Measurements from ENCODE around the gene MORN1. TPM values are rescaled to one million over a fixed set of nuclear protein-coding genes. Genes with fewer than 3 reads are reported as not detected.

MORN1 gene
- polyA plus RNA-seq, 1 experiment, result 3.7 TPM

DNA sequence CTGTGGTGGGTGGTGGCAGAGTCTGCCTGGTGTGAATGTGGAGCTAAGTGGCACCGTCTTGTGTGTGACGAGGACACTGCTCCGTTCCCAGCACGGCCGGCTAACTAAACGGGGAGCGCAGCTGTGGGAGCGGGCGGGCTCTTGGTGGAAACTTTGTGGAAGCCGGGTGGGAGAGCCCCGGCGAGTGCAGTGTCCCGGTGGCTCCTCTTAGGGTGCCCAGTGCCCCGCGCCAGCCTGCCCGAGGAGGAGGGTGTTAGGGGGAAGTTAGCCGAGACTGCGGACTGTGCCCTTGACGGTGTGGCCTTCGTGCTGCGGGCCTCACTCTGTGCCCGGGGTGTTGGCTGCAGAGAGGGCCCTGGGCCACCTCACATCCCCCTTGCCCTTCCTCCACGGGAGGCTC, 11.1 kb upstream of the MORN1 start:
- H3K27me3 ChIP-seq (ENCODE audit: control insufficient read depth, insufficient read depth, low read length), result no peaks in the 10 kb centered on the region
- CTCF ChIA-PET, result no interaction called here
- TF ChIP-seq, protein P1, sequence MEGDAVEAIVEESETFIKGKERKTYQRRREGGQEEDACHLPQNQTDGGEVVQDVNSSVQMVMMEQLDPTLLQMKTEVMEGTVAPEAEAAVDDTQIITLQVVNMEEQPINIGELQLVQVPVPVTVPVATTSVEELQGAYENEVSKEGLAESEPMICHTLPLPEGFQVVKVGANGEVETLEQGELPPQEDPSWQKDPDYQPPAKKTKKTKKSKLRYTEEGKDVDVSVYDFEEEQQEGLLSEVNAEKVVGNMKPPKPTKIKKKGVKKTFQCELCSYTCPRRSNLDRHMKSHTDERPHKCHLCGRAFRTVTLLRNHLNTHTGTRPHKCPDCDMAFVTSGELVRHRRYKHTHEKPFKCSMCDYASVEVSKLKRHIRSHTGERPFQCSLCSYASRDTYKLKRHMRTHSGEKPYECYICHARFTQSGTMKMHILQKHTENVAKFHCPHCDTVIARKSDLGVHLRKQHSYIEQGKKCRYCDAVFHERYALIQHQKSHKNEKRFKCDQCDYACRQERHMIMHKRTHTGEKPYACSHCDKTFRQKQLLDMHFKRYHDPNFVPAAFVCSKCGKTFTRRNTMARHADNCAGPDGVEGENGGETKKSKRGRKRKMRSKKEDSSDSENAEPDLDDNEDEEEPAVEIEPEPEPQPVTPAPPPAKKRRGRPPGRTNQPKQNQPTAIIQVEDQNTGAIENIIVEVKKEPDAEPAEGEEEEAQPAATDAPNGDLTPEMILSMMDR (IDR thresholded peaks at IDR 0.05; ENCODE audit: insufficient read depth, low read depth, low read length), result no peak
- POLR2A ChIA-PET, result no interaction called here
- DNase-seq (ENCODE audit: low read depth), result no peak
- H3K36me3 ChIP-seq (ENCODE audit: control insufficient read depth, insufficient read depth, low read length), result peaks cover 44% of the 10 kb centered on the region
- H3K4me3 ChIP-seq (ENCODE audit: low read depth, low read length), result no peak overlapping the region

DNA sequence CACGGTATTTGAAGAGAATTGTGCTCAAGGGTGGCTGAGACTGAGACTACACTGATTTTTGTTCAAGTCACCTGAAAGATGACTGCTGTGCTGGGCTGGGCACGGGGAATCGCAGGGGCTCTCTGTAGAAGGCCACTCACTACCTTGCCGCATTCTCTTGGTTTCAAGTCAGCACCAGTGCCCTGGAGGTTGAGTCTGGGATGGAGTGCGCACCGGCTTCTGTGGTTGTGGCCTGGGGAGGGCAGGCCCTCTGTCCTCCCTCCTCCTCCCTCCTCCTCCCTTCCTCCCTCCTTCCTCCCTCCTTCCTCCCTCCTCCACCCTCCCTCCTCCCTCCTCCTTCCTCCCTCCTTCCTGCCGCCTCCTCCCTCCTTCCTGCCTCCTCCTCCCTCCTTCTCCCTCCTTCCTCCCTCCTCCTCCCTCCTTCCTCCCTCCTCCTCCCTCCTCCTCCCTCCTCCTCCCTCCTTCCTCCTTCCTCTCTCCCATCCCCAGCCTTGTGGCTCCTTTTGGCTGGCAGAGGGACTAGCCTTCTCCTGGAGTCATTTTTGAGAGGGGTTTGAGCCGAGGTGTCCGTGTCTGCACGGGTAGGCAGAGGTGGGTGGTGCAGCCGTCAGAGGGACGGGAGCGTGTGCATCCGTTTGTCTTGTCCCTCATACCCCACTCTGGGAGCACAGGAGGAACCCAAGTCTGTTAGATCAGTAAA, 9.7 kb upstream of the MORN1 start:
- TF ChIP-seq, protein P1 (IDR thresholded peaks at IDR 0.05; ENCODE audit: insufficient read depth, low read depth, low read length), result no peak
- no peaks in the 10 kb centered on the region for H3K27me3 ChIP-seq (ENCODE audit: control insufficient read depth, insufficient read depth, low read length)
- no peak overlapping the region for H3K4me3 ChIP-seq (ENCODE audit: low read depth, low read length)
- POLR2A ChIA-PET, result no interaction called here
- peaks cover 46% of the 10 kb centered on the region for H3K36me3 ChIP-seq (ENCODE audit: control insufficient read depth, insufficient read depth, low read length)
- CTCF ChIA-PET, result no interaction called here
- DNase-seq (ENCODE audit: low read depth), result no peak

DNA sequence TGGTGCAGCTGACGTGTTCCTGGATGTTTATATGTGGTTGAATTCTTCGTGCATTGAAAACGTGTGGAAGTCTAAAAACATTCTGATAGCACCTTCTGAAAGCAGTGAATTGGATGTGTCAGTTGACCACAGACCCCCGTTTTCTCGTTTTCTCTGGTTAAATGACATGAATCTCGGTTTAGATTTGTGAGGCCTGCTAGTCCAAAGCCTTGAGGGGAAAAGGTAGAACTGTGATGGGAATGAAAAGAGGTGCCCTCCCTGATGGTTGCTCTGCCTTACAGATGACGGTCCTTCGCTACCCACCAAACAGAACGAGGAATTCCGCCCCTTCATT, 9.2 kb upstream of the MORN1 start:
- Histone ChIP-seq H3K4me3 (ENCODE audit: low read depth, low read length) (no peak overlapping the region), H3K36me3 (ENCODE audit: control insufficient read depth, insufficient read depth, low read length) (peaks cover 48% of the 10 kb centered on the region), H3K27me3 (ENCODE audit: control insufficient read depth, insufficient read depth, low read length) (no peaks in the 10 kb centered on the region)
- DNase-seq (ENCODE audit: low read depth), result no peak
- CTCF ChIA-PET, result no interaction called here
- POLR2A ChIA-PET, result no interaction called here
- TF ChIP-seq, protein P1 (IDR thresholded peaks at IDR 0.05; ENCODE audit: insufficient read depth, low read depth, low read length), result no peak

DNA sequence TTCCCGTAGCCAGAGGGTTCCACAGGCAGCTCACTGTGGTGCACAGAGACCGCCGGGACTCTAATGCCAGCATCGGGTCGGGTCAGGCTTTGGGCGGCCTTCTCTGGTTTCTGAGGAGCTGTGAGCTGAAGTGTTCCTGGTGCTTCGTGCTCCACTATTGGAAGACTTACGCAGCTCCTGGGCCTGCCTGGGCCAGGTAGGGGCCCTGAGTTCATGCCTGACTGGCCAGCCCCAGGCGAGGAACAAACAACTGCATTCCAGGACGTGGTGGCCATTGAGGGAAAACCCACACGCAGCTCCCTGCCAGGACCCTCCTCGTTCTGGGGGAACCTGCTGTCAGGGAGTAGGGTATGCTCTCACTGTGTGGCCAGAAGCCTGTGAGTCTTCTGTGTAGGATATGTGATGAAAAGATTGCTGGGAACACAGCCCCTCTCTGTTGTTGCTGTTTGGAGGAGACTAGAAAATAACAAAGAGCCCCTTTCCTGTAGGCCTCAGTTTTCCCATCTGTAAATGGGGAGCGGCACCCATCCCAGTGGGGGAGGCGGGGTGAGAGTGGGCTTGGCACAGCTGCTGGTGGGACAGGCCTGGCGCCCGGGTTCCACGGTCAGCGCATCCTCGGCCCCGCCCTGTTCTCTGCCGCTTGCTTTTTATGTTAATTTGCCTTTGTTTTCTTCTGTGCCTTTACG, 8.7 kb upstream of the MORN1 start:
- POLR2A ChIA-PET, result no interaction called here
- TF ChIP-seq, protein P1 (IDR thresholded peaks at IDR 0.05; ENCODE audit: insufficient read depth, low read depth, low read length), result no peak
- CTCF ChIA-PET, result no interaction called here
- Histone ChIP-seq H3K27me3 (ENCODE audit: control insufficient read depth, insufficient read depth, low read length) (no peaks in the 10 kb centered on the region), H3K4me3 (ENCODE audit: low read depth, low read length) (no peak overlapping the region), H3K36me3 (ENCODE audit: control insufficient read depth, insufficient read depth, low read length) (peaks cover 50% of the 10 kb centered on the region)
- DNase-seq (ENCODE audit: low read depth), result no peak

DNA sequence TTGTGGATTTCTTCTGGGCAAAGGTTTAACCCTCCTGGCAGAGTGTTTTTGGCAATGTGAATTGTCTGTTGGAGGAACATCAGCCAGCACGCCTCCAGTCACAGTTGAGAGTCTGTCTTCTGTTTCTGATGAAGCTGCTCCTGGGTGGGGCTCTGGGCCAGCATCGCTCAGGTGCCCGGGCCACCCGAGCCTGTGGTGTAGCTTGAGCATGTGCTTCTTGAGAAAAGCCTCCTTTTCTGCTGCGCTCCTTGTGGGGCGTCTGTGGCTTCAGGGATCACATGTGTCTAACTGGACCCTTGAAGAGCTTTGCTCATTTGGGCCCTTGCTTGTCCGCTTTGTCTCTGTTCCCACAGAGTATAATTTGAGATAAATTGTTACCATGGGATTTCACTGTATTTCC, 7.5 kb upstream of the MORN1 start:
- peaks cover 42% of the 10 kb centered on the region for H3K36me3 ChIP-seq (ENCODE audit: control insufficient read depth, insufficient read depth, low read length)
- H3K27me3 ChIP-seq (ENCODE audit: control insufficient read depth, insufficient read depth, low read length), result no peaks in the 10 kb centered on the region
- ChIA-PET POLR2A (no interaction called here), CTCF (interaction anchor here (1.0 to 1.8 kb wide), 2 partner anchors 149 to 998 kb away, joined by 3 to 4 read pairs; no protein-coding TSS in a partner anchor)
- TF ChIP-seq, protein P1 (IDR thresholded peaks at IDR 0.05; ENCODE audit: insufficient read depth, low read depth, low read length), result no peak
- DNase-seq (ENCODE audit: low read depth), result no peak
- no peak overlapping the region for H3K4me3 ChIP-seq (ENCODE audit: low read depth, low read length)
